ENCODE measurements around the gene WDR64. TPM values are rescaled to one million over a fixed set of nuclear protein-coding genes. Genes with fewer than 3 reads are reported as not detected.
A peak's percentile ranks its signal among the peaks of the same experiment; 100 is the strongest.

Gene WDR64
- total RNA-seq, 2 donors from 2014 or later: 0.12 TPM; not detected in 1

DNA sequence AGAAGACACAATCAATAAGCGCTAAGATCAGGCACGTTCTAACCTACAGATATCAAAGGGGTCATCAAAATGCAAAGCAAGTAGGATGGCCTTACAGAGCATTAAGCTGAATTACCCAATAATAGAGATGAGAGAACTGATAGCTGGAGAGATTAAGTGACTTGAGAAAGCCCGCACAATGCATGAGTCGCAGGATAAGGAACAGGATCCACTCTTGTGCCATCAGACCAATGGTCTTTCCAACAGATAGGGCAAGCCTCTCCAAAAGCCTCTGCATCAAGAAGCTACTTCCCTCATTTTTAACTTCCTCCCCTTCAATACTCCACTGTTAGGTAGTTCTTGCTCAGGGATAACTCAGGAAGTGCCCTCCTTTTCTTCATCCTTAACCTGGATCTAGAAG lies 14.5 kb upstream of the WDR64 start:
- DNase-seq: no peak
- Mint-ChIP-seq H3K4me1 (ENCODE audit: low read depth) (peaks cover 43% of the 10 kb centered on the region), H3K36me3 (ENCODE audit: insufficient read depth in 2 of 2) (peaks cover 9 to 22% of the 10 kb centered on the region in 2 donors), H3K27me3 (ENCODE audit: low read depth) (no peaks in the 10 kb centered on the region), H3K27ac (no peak overlapping the region), H3K4me3 (peak overlapping the region; percentile 66 to 92), H3K9me3 (peaks cover 3 to 5% of the 10 kb centered on the region in 2 donors)
- ATAC-seq (replicated peaks in 1 of 2): no peak

DNA sequence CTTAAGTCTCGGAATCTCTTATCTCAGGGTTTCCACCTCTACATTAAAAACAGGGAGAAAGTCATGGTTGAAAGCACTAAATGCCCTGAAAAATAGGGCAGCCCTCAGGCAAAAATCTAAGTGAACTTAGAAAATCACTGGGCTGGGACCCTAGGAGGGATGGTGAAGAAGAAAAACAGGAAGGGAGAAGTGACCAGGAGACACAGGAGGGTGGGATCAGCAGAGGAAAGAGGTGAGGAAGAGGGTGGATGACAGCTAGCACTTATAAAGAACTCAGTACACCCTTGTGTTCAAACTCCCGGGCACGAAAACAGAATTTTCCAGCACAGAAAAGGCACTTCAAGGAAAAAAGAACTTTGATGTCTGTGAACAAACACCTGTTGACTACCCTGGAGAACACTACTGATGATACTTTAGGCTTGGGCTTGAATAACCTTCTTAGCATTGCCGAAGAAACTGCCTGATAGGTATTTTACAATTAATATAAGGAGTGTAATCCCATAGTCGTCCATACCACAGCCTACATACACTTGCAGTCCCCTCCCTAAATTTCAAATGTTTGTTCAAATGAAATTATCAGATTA lies 13.9 kb upstream of the WDR64 start:
- peaks cover 43% of the 10 kb centered on the region for H3K4me1 Mint-ChIP-seq (ENCODE audit: low read depth)
- peak overlapping the region; percentile 66 to 92 for H3K4me3 Mint-ChIP-seq
- no peak overlapping the region for H3K27ac Mint-ChIP-seq
- H3K27me3 Mint-ChIP-seq (ENCODE audit: low read depth): no peaks in the 10 kb centered on the region
- ATAC-seq (replicated peaks in 1 of 2) (no peak), DNase-seq (no peak)
- H3K36me3 Mint-ChIP-seq (ENCODE audit: insufficient read depth in 2 of 2): peaks cover 9 to 22% of the 10 kb centered on the region in 2 donors
- H3K9me3 Mint-ChIP-seq: peaks cover 3 to 5% of the 10 kb centered on the region in 2 donors

DNA sequence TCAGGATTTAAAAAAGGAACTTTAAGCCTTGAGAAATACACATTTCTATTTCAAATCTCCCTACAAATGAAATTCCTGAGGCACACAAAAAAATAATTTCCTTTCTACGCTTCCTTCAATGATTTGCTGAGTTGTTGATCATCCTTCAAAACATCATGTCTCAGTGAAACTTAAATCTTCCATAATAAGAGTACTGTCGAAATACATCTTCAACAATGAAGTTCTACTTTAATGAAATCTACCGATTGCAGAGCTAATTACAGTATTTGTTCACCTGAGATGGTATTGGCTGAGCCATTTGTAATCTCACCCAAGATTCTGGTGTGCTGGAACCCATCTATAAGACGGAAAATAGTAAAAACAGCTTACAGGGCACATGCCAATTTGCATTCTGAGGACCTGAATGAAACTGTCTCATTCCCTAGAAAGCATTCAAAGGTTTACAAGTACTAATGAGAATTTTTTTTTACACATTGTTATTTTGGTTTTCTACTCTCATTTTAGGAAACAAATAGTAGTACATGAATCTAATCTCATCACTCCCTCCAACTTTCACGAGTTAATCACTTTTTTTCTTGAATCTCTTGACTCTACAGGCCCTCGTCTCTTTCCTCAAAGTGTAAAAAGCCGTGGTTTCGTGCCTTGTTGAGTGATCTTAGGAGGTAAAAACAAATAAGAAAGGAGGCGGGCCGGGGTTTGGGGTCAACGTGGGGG lies 13.0 kb upstream of the WDR64 start:
- Mint-ChIP-seq H3K9me3 (peaks cover 3 to 5% of the 10 kb centered on the region in 2 donors), H3K4me3 (peak overlapping the region; percentile 92 to 93), H3K27me3 (ENCODE audit: low read depth) (no peaks in the 10 kb centered on the region), H3K36me3 (ENCODE audit: insufficient read depth in 2 of 2) (peaks cover 9 to 22% of the 10 kb centered on the region in 2 donors), H3K4me1 (ENCODE audit: low read depth) (peaks cover 48% of the 10 kb centered on the region), H3K27ac (peak overlapping the region; percentile 10)
- ATAC-seq (replicated peaks in 1 of 2): no peak
- no peak for DNase-seq

GRCh38 chr1:241639623-241640148 lies 12.4 kb upstream of the WDR64 start:
- Mint-ChIP-seq H3K27me3 (ENCODE audit: low read depth) (no peaks in the 10 kb centered on the region), H3K36me3 (ENCODE audit: insufficient read depth in 2 of 2) (peaks cover 9 to 17% of the 10 kb centered on the region in 2 donors), H3K9me3 (peaks cover 3 to 5% of the 10 kb centered on the region in 2 donors), H3K27ac (peak overlapping the region; percentile 10), H3K4me1 (ENCODE audit: low read depth) (peaks cover 48% of the 10 kb centered on the region), H3K4me3 (peak overlapping the region; percentile 92 to 93)
- DNase-seq (peak; percentile 39 to 48), ATAC-seq (replicated peaks in 1 of 2) (peak; percentile 25 to 47)

GRCh38 chr1:241640149-241640866 lies 11.8 kb upstream of the WDR64 start, which contains the start of the genes CHML and OPN3:
TSS of gene CHML (minus strand) at chr1:241640369. CDS start at chr1:241635766, 4,603 bp downstream.
TSS of gene OPN3 (minus strand) at chr1:241640369. CDS start at chr1:241640254, 115 bp downstream.
- Mint-ChIP-seq H3K4me1 (ENCODE audit: low read depth) (peaks cover 47% of the 10 kb centered on the region), H3K27ac (peak within 1 kb of the TSS; percentile 62), H3K36me3 (ENCODE audit: insufficient read depth in 2 of 2) (peaks cover 6 to 11% of the 10 kb centered on the region in 2 donors), H3K9me3 (peaks cover 3 to 5% of the 10 kb centered on the region in 2 donors), H3K4me3 (peak within 1 kb of the TSS; percentile 92 to 93), H3K27me3 (ENCODE audit: low read depth) (no peaks in the 10 kb centered on the region)
- ATAC-seq (replicated peaks in 1 of 2) (peak; percentile 98), DNase-seq (peak; percentile 91 to 98)

GRCh38 chr1:241640867-241641622 lies 11.0 kb upstream of the WDR64 start:
- DNase-seq (no peak), ATAC-seq (replicated peaks in 1 of 2) (no peak)
- peaks cover 3 to 7% of the 10 kb centered on the region in 2 donors for H3K36me3 Mint-ChIP-seq (ENCODE audit: insufficient read depth in 2 of 2)
- H3K4me1 Mint-ChIP-seq (ENCODE audit: low read depth): peaks cover 41% of the 10 kb centered on the region
- H3K27me3 Mint-ChIP-seq (ENCODE audit: low read depth): no peaks in the 10 kb centered on the region
- peak overlapping the region; percentile 82 for H3K4me3 Mint-ChIP-seq
- peak overlapping the region; percentile 62 for H3K27ac Mint-ChIP-seq
- H3K9me3 Mint-ChIP-seq: peaks cover 3 to 5% of the 10 kb centered on the region in 2 donors

DNA sequence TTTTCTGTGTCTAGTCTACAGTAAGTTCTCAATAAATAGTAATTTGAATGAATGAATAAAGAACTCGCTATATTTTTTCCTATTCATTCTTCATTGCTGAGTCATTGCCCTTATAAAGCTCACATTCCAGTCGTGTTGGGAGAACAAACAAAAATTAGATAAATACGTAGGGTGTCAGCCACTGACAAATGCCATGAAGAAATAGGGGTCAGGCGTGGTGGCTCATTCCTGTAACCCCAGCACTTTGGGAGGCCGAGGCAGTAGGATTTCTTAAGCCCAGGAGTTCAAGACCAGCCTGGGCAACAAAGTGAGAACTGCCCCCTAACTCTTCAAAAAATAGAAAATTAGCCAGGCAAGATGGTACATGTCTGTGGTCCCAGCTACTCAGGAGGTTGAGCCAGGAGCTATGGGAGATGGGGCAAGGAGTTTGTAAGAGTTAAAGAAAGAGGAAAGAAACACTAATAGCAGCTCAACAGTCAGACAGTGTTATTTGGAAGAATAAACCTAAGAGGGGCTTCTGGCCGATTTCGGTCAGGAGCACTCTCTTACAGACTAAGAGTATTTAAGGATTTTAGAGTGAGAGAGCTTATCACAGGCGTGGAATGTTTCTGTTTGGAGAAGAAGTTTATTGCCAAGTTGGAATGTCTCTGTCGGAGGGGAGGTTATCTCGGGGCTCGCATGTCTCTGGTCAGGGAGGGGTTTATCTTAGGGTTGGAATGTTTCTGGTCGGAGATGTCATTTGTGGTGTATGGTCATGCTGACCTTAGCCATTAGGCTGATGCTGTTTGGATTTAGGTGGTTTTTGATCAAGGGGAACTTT lies 10.1 kb upstream of the WDR64 start:
- no peak overlapping the region for H3K4me3 Mint-ChIP-seq
- H3K36me3 Mint-ChIP-seq (ENCODE audit: insufficient read depth in 2 of 2): peaks cover 3 to 7% of the 10 kb centered on the region in 2 donors
- no peaks in the 10 kb centered on the region for H3K27me3 Mint-ChIP-seq (ENCODE audit: low read depth)
- H3K9me3 Mint-ChIP-seq: peaks cover 3 to 5% of the 10 kb centered on the region in 2 donors
- no peak overlapping the region for H3K27ac Mint-ChIP-seq
- no peak for DNase-seq
- ATAC-seq (replicated peaks in 1 of 2): no peak
- peaks cover 33% of the 10 kb centered on the region for H3K4me1 Mint-ChIP-seq (ENCODE audit: low read depth)

- Mint-ChIP-seq H3K4me3 (no peak overlapping the region), H3K27me3 (ENCODE audit: low read depth) (no peaks in the 10 kb centered on the region), H3K9me3 (peaks cover 3 to 5% of the 10 kb centered on the region in 2 donors), H3K4me1 (ENCODE audit: low read depth) (peaks cover 27% of the 10 kb centered on the region), H3K27ac (no peak overlapping the region), H3K36me3 (ENCODE audit: insufficient read depth in 2 of 2) (peaks cover 3 to 7% of the 10 kb centered on the region in 2 donors)
- DNase-seq: no peak
- no peak for ATAC-seq (replicated peaks in 1 of 2)
Observed at GRCh38 chr1:241642593-241642944, 9.5 kb upstream of the WDR64 start.

DNA sequence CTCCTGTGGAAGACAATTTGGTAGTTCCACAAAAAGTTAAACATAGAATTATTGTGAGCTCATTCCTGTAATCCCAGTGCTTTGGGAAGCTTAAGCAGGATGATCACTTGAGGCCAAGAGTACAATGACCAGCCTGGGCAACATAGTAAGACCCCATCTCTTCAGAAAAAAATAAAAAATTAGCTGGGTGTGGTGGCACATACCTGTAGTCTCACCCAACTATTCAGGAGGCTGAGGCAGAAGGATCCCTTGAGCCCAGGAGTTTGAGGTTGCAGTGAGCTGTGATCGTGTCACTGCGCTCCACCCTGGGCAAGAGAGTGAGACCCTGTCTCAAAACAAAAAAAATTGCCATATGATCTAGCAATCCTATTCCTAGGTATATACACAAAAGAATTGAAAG lies 7.8 kb upstream of the WDR64 start:
- H3K27ac Mint-ChIP-seq: no peak overlapping the region
- H3K36me3 Mint-ChIP-seq (ENCODE audit: insufficient read depth in 2 of 2): peaks cover 3 to 7% of the 10 kb centered on the region in 2 donors
- peaks cover 13% of the 10 kb centered on the region for H3K4me1 Mint-ChIP-seq (ENCODE audit: low read depth)
- DNase-seq (no peak), ATAC-seq (replicated peaks in 1 of 2) (no peak)
- H3K9me3 Mint-ChIP-seq: peaks cover 3 to 5% of the 10 kb centered on the region in 2 donors
- H3K4me3 Mint-ChIP-seq: no peak overlapping the region
- H3K27me3 Mint-ChIP-seq (ENCODE audit: low read depth): no peaks in the 10 kb centered on the region

DNA sequence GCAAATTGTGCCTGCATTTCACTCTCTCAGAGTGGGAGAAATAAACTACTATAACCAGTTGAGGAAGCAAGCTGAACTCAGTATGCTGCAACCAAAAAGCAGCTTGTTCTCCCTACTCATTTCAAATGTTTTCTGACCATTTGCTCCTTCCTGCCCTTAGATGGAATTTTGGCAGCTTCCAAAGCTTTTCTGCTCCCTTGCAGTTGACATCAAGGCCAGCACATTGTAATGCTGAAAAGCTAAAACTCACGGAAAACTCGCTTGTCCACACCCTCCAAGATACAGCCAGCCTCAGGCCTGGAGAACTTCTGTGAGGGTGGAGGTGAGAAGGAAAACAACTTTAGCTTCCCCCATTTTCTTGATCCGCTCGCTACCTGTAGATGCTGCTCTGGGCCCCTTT lies 6.9 kb upstream of the WDR64 start:
- Mint-ChIP-seq H3K4me3 (no peak overlapping the region), H3K27me3 (ENCODE audit: low read depth) (peaks cover 3% of the 10 kb centered on the region), H3K36me3 (ENCODE audit: insufficient read depth in 2 of 2) (peaks cover 3 to 7% of the 10 kb centered on the region in 2 donors), H3K27ac (no peak overlapping the region), H3K4me1 (ENCODE audit: low read depth) (peaks cover 13% of the 10 kb centered on the region), H3K9me3 (peaks cover 5% of the 10 kb centered on the region in 2 donors)
- DNase-seq: no peak
- no peak for ATAC-seq (replicated peaks in 1 of 2)

DNA sequence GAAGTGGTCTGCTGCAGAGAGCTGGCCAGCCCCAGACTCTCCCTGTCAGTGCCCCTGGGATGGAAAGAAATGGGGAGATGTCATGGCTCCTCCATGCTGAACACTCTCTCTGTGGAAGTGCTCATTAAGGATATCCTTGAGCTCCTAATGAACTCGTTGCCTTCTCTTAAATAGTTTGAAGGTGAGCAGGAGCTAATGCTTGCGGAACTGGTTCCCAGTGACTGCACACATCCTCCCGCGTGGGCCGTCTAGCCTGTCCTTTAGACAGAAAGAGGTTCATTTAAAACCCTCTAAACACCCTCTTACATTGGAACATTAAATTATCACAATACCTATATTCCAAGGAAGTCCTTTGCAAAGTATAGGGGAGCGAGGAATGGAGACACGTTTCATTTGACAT lies 5.9 kb upstream of the WDR64 start:
- ATAC-seq (replicated peaks in 1 of 2): no peak
- Mint-ChIP-seq H3K27ac (no peak overlapping the region), H3K4me1 (ENCODE audit: low read depth) (peaks cover 6% of the 10 kb centered on the region), H3K27me3 (ENCODE audit: low read depth) (peaks cover 8% of the 10 kb centered on the region), H3K4me3 (no peak overlapping the region), H3K36me3 (ENCODE audit: insufficient read depth in 2 of 2) (peaks cover 3 to 7% of the 10 kb centered on the region in 2 donors), H3K9me3 (peaks cover 5% of the 10 kb centered on the region in 2 donors)
- DNase-seq: no peak

- H3K4me3 Mint-ChIP-seq: no peak overlapping the region
- peak; percentile 59 to 68 for ATAC-seq (replicated peaks in 1 of 2)
- no peaks in the 10 kb centered on the region for H3K36me3 Mint-ChIP-seq (ENCODE audit: insufficient read depth in 2 of 2)
- no peak overlapping the region for H3K27ac Mint-ChIP-seq
- H3K4me1 Mint-ChIP-seq (ENCODE audit: low read depth): peaks cover 6% of the 10 kb centered on the region
- H3K9me3 Mint-ChIP-seq: peaks cover 0 to 2% of the 10 kb centered on the region in 2 donors
- H3K27me3 Mint-ChIP-seq (ENCODE audit: low read depth): peaks cover 8% of the 10 kb centered on the region
- no peak for DNase-seq
Observed at GRCh38 chr1:241647658-241648057, 4.4 kb upstream of the WDR64 start.
